Lung (tissue), 12 donors: ENCODE results near the gene HERPUD2. TPM values are rescaled to one million over a fixed set of nuclear protein-coding genes. Genes with fewer than 3 reads are reported as not detected.
A peak's percentile ranks its signal among the peaks of the same experiment; 100 is the strongest.

Experiments
- ATAC-seq: fragments of 200-7000 bp; cut with Tn5 transposase; one replicate; pipeline ENCODE4 v1.9.1; 2020; ENCODE audit warnings: moderate number of reproducible peaks; ENCODE audit not compliant: insufficient read depth, low FRiP score
- DNase-seq, 3 donors: peaks; one replicate each; pipeline ENCODE4 v3.0.0-alpha.2; 2013 to 2017
- H3K27ac ChIP-seq, 2 donors: one replicate each; pipeline ENCODE4 v1.5.1; 2013; ENCODE audit warnings: mild to moderate bottlenecking in 2 of 2, moderate library complexity in 2 of 2, control low read depth in 1 of 2, inconsistent platforms in 1 of 2, low read depth in 1 of 2, low read length in 1 of 2
- H3K27me3 ChIP-seq, 3 donors: one replicate each; pipeline ENCODE4 v1.5.1; 2013; ENCODE audit warnings: low read length in 2 of 3; ENCODE audit not compliant: control insufficient read depth in 3 of 3, insufficient read depth in 3 of 3
- H3K36me3 ChIP-seq, 4 donors: one replicate each; pipeline ENCODE4 v1.5.1; 2013; ENCODE audit warnings: low read length in 4 of 4, mild to moderate bottlenecking in 1 of 4, moderate library complexity in 1 of 4; ENCODE audit not compliant: control insufficient read depth in 4 of 4, insufficient read depth in 4 of 4
- H3K4me1 ChIP-seq, 5 donors: one replicate each; pipeline ENCODE4 v1.5.1; 2013; ENCODE audit warnings: low read length in 5 of 5, mild to moderate bottlenecking in 2 of 5, moderate library complexity in 1 of 5; ENCODE audit not compliant: control insufficient read depth in 5 of 5, insufficient read depth in 5 of 5
- H3K4me3 ChIP-seq: one replicate; pipeline ENCODE4 v1.5.1; 2013; ENCODE audit warnings: mild to moderate bottlenecking, control low read depth, moderate library complexity
- H3K9ac ChIP-seq, 2 donors: one replicate each; pipeline ENCODE4 v1.5.1; 2013; ENCODE audit warnings: low read length in 2 of 2, control low read depth in 1 of 2; ENCODE audit not compliant: insufficient read depth in 1 of 2
- H3K9me3 ChIP-seq, 4 donors: one replicate each; pipeline ENCODE4 v1.5.1; 2013; ENCODE audit warnings: low read length in 3 of 4, mild to moderate bottlenecking in 1 of 4, moderate library complexity in 1 of 4; ENCODE audit not compliant: control insufficient read depth in 4 of 4, insufficient read depth in 3 of 4
- WGBS, 2 donors: extraction: QIAGEN DNeasy Blood & Tissue Kit; methylation state at CpG; one replicate each; pipeline ENCODE4 v1.1.7; 2013; 5-methylcytosine and 5-hydroxymethylcytosine counted together
- polyA plus RNA-seq, 2 donors: library from polyadenylated mRNA; stranded (reverse); fragments of 200-250 nt; gene quantifications; one replicate each; pipeline ENCODE4 v1.2.1, GENCODE V29; 2013
- total RNA-seq, 2 donors: library from RNA; depleted of rRNA in 1 of 2; stranded (reverse); fragments of >200 nt in 1 of 2; gene quantifications; one replicate each; pipeline ENCODE4 v1.2.1, GENCODE V29; 2014 to 2021
- TF ChIP-seq, protein P1 (sequence below): IDR thresholded peaks from 2 replicates; pipeline ENCODE4 v1.5.1; 2012; ENCODE audit warnings: mild to moderate bottlenecking; ENCODE audit errors: control extremely low read depth, extremely low read depth
- donor health status: control.
- donor health status: control.
- donor health status: Bipolar disorder and iron deficiency.
- donor health status: healthy.
- donor health status: DM: yes; HTN: yes; CAD: no.

HERPUD2 gene
- total and polyA plus RNA-seq, 4 donors: 10.4 to 32.2 (median 21.8) TPM

DNA sequence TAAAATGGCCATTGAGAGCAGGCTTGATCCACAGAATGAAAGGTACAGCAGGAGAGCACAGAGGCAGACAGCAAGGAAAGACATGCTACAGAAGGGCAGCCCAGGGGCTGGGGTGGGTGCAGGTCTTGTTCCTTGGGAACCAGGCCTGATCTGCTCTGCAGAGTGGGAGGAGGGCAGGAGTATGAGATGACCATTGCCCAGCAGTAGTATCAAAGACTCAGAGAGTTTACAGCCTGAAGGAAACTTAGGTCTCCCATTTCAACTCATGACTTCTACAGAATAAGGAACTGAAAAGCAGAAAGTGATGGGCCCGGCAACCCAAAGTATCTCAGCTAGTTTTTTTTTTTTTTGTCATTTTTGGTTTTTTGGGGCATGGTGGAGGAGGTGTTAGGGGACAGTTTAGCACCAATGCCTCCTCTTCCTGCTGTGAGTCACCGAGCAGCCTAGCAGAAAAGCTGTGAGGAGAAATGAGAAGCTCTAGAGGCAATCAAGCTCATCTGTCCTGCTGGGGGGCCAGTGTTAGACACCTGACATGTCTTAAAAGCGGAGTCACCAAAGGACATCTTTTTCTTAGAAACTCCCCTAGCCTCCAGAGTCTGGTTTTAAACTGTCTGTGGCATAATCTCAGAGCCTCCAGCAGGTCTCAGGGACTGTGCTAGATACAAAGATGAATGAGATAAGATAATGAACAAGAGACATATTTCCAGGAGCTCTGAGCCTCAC lies 34.3 kb upstream of the HERPUD2 start:
- ATAC-seq: no peak

DNA sequence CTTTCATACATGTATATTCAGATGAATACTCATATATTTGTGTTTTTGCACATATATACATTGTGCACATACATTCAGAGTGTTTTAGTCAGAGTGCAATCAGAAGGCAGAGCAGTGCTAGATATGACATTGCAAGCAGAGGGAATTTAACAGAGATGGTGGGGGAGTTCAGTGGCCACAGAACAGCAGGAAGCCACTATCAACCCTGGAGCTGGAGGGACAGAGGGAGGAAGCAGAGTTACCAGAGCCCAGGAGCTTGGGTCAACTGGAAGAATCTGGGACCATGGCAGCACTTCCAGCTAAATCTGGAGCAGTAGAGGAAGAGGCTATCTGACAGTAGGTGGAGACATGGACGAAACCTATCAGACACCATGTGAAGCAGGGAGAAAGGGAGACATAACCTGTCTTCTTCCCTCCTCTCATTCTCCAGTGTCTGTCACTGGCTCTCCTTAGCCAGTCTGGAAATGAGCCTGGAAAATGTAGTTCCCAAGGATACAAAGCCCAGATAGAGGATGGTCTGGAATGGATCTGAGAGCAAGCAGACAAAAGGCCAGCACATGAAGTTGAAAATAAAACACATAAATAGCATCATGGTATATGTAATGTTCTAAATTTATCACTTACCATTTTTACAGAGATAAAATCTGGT lies 33.6 kb upstream of the HERPUD2 start:
- Histone ChIP-seq H3K27me3 (no peaks in the 10 kb centered on the region), H3K4me3 (no peak overlapping the region), H3K36me3 (no peaks in the 10 kb centered on the region), H3K9ac (no peak overlapping the region), H3K27ac (peak overlapping the region in 1 of 2 donors; percentile 21), H3K9me3 (no peaks in the 10 kb centered on the region), H3K4me1 (peaks cover 0 to 8% (median 0%) of the 10 kb centered on the region in 5 donors)
- TF ChIP-seq, protein P1, sequence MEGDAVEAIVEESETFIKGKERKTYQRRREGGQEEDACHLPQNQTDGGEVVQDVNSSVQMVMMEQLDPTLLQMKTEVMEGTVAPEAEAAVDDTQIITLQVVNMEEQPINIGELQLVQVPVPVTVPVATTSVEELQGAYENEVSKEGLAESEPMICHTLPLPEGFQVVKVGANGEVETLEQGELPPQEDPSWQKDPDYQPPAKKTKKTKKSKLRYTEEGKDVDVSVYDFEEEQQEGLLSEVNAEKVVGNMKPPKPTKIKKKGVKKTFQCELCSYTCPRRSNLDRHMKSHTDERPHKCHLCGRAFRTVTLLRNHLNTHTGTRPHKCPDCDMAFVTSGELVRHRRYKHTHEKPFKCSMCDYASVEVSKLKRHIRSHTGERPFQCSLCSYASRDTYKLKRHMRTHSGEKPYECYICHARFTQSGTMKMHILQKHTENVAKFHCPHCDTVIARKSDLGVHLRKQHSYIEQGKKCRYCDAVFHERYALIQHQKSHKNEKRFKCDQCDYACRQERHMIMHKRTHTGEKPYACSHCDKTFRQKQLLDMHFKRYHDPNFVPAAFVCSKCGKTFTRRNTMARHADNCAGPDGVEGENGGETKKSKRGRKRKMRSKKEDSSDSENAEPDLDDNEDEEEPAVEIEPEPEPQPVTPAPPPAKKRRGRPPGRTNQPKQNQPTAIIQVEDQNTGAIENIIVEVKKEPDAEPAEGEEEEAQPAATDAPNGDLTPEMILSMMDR: no peak
- no peak for DNase-seq
- 69 to 91% methylated on average over 1 of the region's 1 CpG for WGBS, 2 donors
- ATAC-seq: no peak

More for the DNA sequence above, 34.3 kb upstream of the HERPUD2 start:
- Histone ChIP-seq H3K27me3 (no peaks in the 10 kb centered on the region), H3K9me3 (no peaks in the 10 kb centered on the region), H3K27ac (peak overlapping the region in 1 of 2 donors; percentile 21), H3K4me1 (peaks cover 0 to 8% (median 0%) of the 10 kb centered on the region in 5 donors), H3K9ac (no peak overlapping the region), H3K36me3 (no peaks in the 10 kb centered on the region), H3K4me3 (no peak overlapping the region)
- DNase-seq: no peak
- 72 to 81% methylated on average over 3 of the region's 3 CpGs for WGBS, 2 donors
- TF ChIP-seq, protein P1: no peak

DNA sequence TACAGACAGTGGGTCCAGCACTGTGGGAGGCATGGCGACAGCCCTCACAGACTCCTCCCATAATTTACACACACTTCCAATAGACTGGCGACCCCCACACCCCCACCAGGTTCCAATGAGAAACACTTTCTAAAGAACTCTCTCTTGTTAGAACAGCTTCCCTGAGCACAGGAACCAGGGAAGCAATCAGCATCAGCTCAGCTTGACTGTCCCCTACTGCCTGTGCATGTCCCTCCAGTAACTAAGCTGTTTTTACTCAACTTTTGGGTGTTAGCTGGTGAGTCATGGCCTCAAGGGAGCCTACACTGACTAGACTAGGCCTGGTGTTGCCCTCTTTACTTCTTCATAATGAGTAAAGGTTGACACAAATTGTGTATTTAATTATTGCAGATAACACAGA lies 32.6 kb upstream of the HERPUD2 start:
- ATAC-seq (no peak), DNase-seq (no peak)
- H3K27ac ChIP-seq: no peak overlapping the region
- no peaks in the 10 kb centered on the region for H3K27me3 ChIP-seq
- H3K9ac ChIP-seq: no peak overlapping the region
- peaks cover 0 to 8% (median 0%) of the 10 kb centered on the region in 5 donors for H3K4me1 ChIP-seq
- TF ChIP-seq, protein P1: no peak
- H3K36me3 ChIP-seq: no peaks in the 10 kb centered on the region
- WGBS, 2 donors: 84 to 94% methylated on average over 2 of the region's 2 CpGs
- no peaks in the 10 kb centered on the region for H3K9me3 ChIP-seq
- no peak overlapping the region for H3K4me3 ChIP-seq
